GM21447 (cell line): Measurements from ENCODE around the gene LRRTM3.

Source experiments
- ATAC-seq: cut with Tn5 transposase; IDR thresholded peaks from one replicate; pipeline ENCODE4 v1.9.1; 2021; ENCODE audit not compliant: unreplicated experiment

The LRRTM3 gene

GRCh38 chr10:67114945-67115344 is 189.1 kb downstream of the LRRTM3 start:
- no peak for ATAC-seq

GRCh38 chr10:67115972-67116371 is 190.1 kb downstream of the LRRTM3 start:
- no peak for ATAC-seq

- ATAC-seq: no peak
Measured at GRCh38 chr10:67119651-67120050, 193.8 kb downstream of the LRRTM3 start.

DNA sequence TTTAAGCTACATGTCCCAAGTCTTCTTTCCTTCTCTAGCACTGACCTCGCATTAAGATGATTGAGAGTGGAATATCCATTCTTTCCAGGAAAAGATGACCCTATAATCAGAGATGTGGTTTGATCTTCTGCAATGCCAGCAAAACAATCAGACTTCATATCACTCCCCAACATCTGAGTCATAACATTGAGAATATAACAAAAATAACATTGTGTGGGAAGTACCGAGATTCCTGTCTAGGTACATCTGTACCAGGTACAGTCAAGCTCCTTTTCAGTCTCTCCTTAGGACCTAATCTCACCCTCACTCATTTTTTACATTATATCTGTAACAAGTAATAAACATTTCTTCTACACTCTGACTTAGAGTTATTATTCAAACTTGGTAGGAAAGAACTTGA is 201.6 kb downstream of the LRRTM3 start:
- no peak for ATAC-seq

DNA sequence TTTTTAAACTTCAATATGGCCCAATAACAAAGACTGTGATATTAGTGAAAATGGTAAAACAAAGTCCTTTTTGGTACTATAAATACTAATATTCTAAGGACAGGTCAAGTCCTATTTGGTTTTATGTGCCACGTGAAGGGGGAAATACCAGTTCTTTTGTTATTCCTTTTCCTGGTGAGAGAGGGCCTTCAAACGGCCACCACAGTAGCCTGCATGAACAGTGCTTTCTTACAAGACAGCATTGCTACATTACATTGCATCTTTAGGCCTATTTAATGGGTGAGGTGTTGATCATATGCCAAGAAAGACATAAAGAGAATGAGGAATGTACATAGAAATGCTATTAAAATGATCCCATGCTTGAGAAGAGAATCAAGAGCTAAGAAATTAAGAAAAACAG is 214.8 kb downstream of the LRRTM3 start:
- ATAC-seq: no peak

- no peak for ATAC-seq
Measured at GRCh38 chr10:67141300-67141699, 215.5 kb downstream of the LRRTM3 start.

GRCh38 chr10:67144530-67144929 is 218.7 kb downstream of the LRRTM3 start:
- no peak for ATAC-seq
